Subcutaneous adipose tissue (tissue), 4 donors: ENCODE measurements around the gene WNT1. TPM values are rescaled to one million over a fixed set of nuclear protein-coding genes. Genes with fewer than 3 reads are reported as not detected.

ENCODE experiments used
- CTCF ChIP-seq: fragments of 450-650 bp; IDR thresholded peaks from one replicate; pipeline ENCODE4 v1.5.1; 2016; ENCODE audit warnings: low read depth, mild to moderate bottlenecking, control low read depth, antibody characterized with exemption, moderate library complexity
- total RNA-seq, 4 donors: library from RNA; depleted of rRNA; stranded (reverse); fragments of >200 nt; gene quantifications; one replicate each; pipeline ENCODE4 v1.1.0, GENCODE V29; 2016

Gene WNT1
- total RNA-seq, 4 donors from 2014 or later = not detected

- TF ChIP-seq CTCF = no peak
Measured at GRCh38 chr12:48997719-48998496, 19.8 kb downstream of the WNT1 start.

DNA sequence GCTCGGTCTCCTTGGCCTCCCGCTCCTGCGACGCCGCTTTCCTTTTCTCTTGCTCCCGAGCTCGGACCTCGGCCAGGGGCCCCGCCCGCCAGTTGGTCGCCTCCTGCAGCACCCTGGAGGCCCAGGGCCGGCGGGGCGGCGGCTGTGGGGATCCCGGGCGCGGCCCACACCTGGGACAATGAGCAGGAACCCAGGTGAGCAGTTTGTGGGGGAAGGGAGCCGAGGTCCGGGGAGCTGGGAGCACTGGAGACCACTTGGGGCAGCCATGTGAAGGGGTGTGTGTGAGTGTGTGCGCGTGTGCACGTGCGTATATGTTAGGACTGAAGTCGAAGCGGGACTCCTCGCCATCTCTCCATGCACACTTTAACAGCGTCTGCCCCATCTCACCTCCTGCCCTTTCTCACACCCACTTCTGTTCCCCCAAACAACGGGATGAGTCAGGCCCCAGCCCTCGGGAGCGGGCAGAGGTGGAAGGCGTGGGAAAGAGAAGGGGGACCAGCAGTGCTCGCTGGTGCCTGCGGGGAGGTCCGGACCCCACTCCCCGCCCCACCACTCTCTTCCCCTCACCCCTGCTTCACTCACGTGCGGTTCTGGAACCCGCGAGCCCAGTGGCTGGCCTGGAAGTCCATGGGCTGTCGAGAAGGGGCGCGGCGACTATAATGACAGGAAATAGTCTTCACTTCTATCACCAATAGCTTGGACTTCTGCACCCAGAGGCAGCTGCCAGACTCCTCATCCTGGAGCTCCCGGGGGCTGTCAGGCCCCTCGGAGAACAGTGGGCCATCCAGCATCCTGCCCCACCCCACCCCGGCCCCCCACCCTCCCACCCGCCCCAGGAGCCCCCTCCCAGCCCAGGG lies 20.6 kb downstream of the WNT1 start:
- no peak for TF ChIP-seq CTCF

- no peak for TF ChIP-seq CTCF
Measured at GRCh38 chr12:48999371-49000131, 21.4 kb downstream of the WNT1 start, which contains the start of gene DDN. TSS of gene DDN (minus strand) at chr12:48999375. CDS start at chr12:48999287, 88 bp downstream.

DNA sequence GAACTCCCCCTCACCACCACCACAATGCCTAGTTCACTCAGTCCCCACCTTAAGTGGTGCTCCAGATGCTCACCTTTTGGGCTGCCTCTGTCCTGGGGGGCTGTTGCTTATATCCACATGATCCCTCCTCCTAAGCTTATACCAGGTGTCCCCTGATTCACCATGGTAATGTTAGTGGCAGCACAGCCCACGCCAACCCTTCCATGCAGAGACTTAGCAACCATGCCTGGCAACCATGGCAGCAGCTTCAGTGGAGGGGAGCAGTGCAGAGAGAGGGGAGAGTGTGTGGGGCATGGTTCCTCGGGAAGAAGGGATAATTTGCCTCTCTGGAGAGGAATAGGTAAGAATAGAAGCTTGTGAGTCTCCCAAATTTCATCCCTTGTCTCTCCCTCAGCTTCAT lies 22.2 kb downstream of the WNT1 start:
- no peak for TF ChIP-seq CTCF

- no peak for TF ChIP-seq CTCF
Measured at GRCh38 chr12:49008943-49009342, 30.8 kb downstream of the WNT1 start.

DNA sequence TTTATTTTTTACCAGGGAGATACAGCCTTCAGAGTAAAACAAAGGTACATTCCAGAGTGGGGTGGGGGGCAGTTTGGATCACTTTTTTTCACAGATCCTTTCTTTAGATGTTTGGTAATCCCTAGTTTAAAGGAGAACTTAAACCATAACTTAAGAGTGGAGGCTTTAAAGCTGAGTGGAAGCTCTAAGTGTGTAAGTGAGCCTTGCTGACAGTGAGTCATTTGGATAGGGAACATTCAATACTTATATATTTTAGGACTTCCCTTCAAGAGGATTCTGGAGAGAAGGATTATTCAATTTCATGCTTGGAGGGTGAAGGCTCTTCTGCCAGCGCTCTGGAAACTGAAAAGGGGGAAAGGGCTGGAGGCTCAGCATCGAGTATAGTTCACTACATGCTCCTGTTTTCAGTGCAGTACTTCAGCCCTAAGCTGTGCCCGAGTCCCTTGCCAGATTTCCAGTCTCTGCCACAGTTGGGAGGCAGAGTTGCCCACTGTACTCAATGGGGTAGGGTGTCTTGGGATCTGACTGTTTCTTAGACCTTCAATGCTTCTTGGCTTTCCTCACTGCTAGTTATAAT lies 32.1 kb downstream of the WNT1 start:
- TF ChIP-seq CTCF = no peak
